SK-N-SH (cell line): ENCODE measurements around the gene CHST1. TPM values are rescaled to one million over a fixed set of nuclear protein-coding genes. Genes with fewer than 3 reads are reported as not detected.

Source experiments
- CTCF ChIA-PET: fragments of 300-600, 350-600 bp; formaldehyde crosslinking; extraction: SDS; loops from one replicate; lab custom pipeline; 2021; lab: Yijun Ruan, JAX
- POLR2A ChIA-PET: fragments of 350-600 bp; sonication (Branson Sonifier 250); formaldehyde crosslinking; extraction: SDS; loops from one replicate; lab custom pipeline; 2020; ENCODE audit warnings: antibody characterized with exemption, inconsistent platforms; lab: Yijun Ruan, JAX
- DNase-seq: peaks from one replicate; pipeline ENCODE4 v3.0.0; 2012
- H2AFZ ChIP-seq: fragments of 200-600 bp; sonication (generic); 2 replicates; pipeline ENCODE4 v1.8.1; 2016; ENCODE audit warnings: antibody characterized with exemption, mild to moderate bottlenecking, low read depth
- H3F3A ChIP-seq: fragments of 200-600 bp; sonication (generic); replicated peaks from 2 replicates; pipeline ENCODE3; 2016; ENCODE audit warnings: antibody characterized with exemption, mild to moderate bottlenecking; ENCODE audit not compliant: insufficient read depth
- H3K27ac ChIP-seq, 2 experiments: fragments of 200-500 bp in 1 of 2; fragments of 200-600 bp in 1 of 2; sonication (Bioruptor generic) in 1 of 2; sonication (generic), shearing (Covaris generic) in 1 of 2; 2 replicates each; pipeline versions ENCODE4 v1.5.1 to v1.6.1; 2014 to 2016; ENCODE audit warnings: low read depth in 2 of 2, inconsistent platforms in 1 of 2, low read length in 1 of 2, mild to moderate bottlenecking in 1 of 2, mixed read lengths in 1 of 2
- H3K27me3 ChIP-seq: fragments of 200-600 bp; sonication (generic), shearing (Covaris generic); 2 replicates; pipeline ENCODE4 v1.6.1; 2016; ENCODE audit warnings: mixed run types; ENCODE audit not compliant: insufficient read depth
- H3K36me3 ChIP-seq, 2 experiments: fragments of 200-500 bp in 1 of 2; fragments of 200-600 bp in 1 of 2; sonication (Bioruptor generic) in 1 of 2; sonication (generic) in 1 of 2; replicated peaks in 1 of 2; 2 replicates each; pipeline versions ENCODE3 to v1.5.1; 2014 to 2016; ENCODE audit warnings: low read length in 1 of 2, mild to moderate bottlenecking in 1 of 2; ENCODE audit not compliant: insufficient read depth in 2 of 2, control insufficient read depth in 1 of 2
- H3K4me1 ChIP-seq, 2 experiments: fragments of 200-500 bp in 1 of 2; fragments of 200-600 bp in 1 of 2; sonication (Bioruptor generic) in 1 of 2; sonication (generic), shearing (Covaris generic) in 1 of 2; 2 replicates each; pipeline versions ENCODE4 v1.5.1 to v1.6.1; 2014 to 2016; ENCODE audit warnings: low read depth in 1 of 2, low read length in 1 of 2, mixed run types in 1 of 2; ENCODE audit not compliant: insufficient read depth in 2 of 2, control insufficient read depth in 1 of 2
- H3K4me2 ChIP-seq: fragments of 200-600 bp; sonication (generic), shearing (Covaris generic); 2 replicates; pipeline ENCODE4 v1.6.1; 2017; ENCODE audit warnings: mixed run types
- H3K4me3 ChIP-seq, 2 experiments: fragments of 200-500 bp in 1 of 2; fragments of 200-600 bp in 1 of 2; sonication (Bioruptor generic) in 1 of 2; sonication (generic), shearing (Covaris generic) in 1 of 2; 2 replicates each; pipeline versions ENCODE4 v1.5.1 to v1.8.1; 2014 to 2016; ENCODE audit warnings: low read depth in 2 of 2, inconsistent platforms in 1 of 2, low read length in 1 of 2, mild to moderate bottlenecking in 1 of 2, mixed read lengths in 1 of 2, moderate library complexity in 1 of 2
- H3K79me2 ChIP-seq: fragments of 200-600 bp; sonication (generic); 2 replicates; pipeline ENCODE4 v1.8.1; 2017; ENCODE audit warnings: mild to moderate bottlenecking; ENCODE audit not compliant: insufficient read depth
- H3K9ac ChIP-seq: fragments of 200-600 bp; sonication (generic); 2 replicates; pipeline ENCODE4 v1.6.1; 2017; ENCODE audit warnings: mixed run types
- H3K9me2 ChIP-seq: fragments of 200-600 bp; sonication (generic); 2 replicates; pipeline ENCODE4 v1.6.1; 2017; ENCODE audit warnings: mixed run types
- H3K9me3 ChIP-seq: fragments of 200-600 bp; sonication (generic); 2 replicates; pipeline ENCODE4 v1.6.1; 2017; ENCODE audit warnings: mixed run types, mild to moderate bottlenecking, moderate library complexity
- H4K20me1 ChIP-seq: fragments of 200-600 bp; sonication (generic); 2 replicates; pipeline ENCODE4 v1.6.1; 2017; ENCODE audit warnings: mild to moderate bottlenecking, mixed run types; ENCODE audit not compliant: insufficient read depth
- ELF1 ChIP-seq: IDR thresholded peaks from 2 replicates; pipeline ENCODE4 v1.4.0; 2012
- EP300 ChIP-seq, 2 experiments: IDR thresholded peaks; 2 replicates each; pipeline versions ENCODE4 v1.4.0 to v1.6.1; 2012; ENCODE audit warnings: borderline replicate concordance in 1 of 2, low read depth in 1 of 2, low read length in 1 of 2
- FOXJ3 ChIP-seq: sonication (generic); formaldehyde crosslinking; IDR thresholded peaks from 2 replicates; pipeline ENCODE4 v1.5.1; 2020; ENCODE audit warnings: mild to moderate bottlenecking, missing genetic modification reagents
- MXI1 ChIP-seq: IDR thresholded peaks from 2 replicates; pipeline ENCODE4 v1.6.1; 2012; ENCODE audit warnings: mild to moderate bottlenecking, low read depth, low read length, improper control_type of control experiment
- PBX3 ChIP-seq: IDR thresholded peaks from 2 replicates; pipeline ENCODE4; 2012
- POLR2AphosphoS5 ChIP-seq: IDR thresholded peaks from 2 replicates; pipeline ENCODE4 v1.6.1; 2012; ENCODE audit warnings: low read depth, low read length
- RAD21 ChIP-seq: IDR thresholded peaks from 2 replicates; pipeline ENCODE4 v1.6.1; 2012; ENCODE audit warnings: mild to moderate bottlenecking, low read length
- RCOR1 ChIP-seq: fragments of 150-350 bp; IDR thresholded peaks from 2 replicates; pipeline ENCODE4 v1.6.1; 2017; ENCODE audit warnings: antibody characterized with exemption, low read length
- REST ChIP-seq: IDR thresholded peaks from 2 replicates; pipeline ENCODE4 v1.6.1; 2012; ENCODE audit warnings: mild to moderate bottlenecking, low read depth, low read length, moderate library complexity
- SMC3 ChIP-seq: IDR thresholded peaks from 2 replicates; pipeline ENCODE4 v1.6.1; 2012; ENCODE audit warnings: low read depth, low read length, improper control_type of control experiment
- USF1 ChIP-seq: IDR thresholded peaks from 2 replicates; pipeline ENCODE4 v1.4.0; 2012; ENCODE audit warnings: low read depth, borderline replicate concordance
- ZBTB33 ChIP-seq: IDR thresholded peaks from 2 replicates; pipeline ENCODE4 v1.4.0; 2012; ENCODE audit warnings: low read depth, borderline replicate concordance
- WGBS: methylation state at CpG from one replicate; pipeline ENCODE4 v1.1.6; 2017; ENCODE audit warnings: low lambda C conversion rate; 5-methylcytosine and 5-hydroxymethylcytosine counted together
- polyA plus RNA-seq, 3 experiments: library from polyadenylated mRNA; depleted of rRNA; stranded (reverse); fragments of >200 nt; gene quantifications; 2 replicates each; pipeline ENCODE4 v1.2.3, GENCODE V29; 2012
- TF ChIP-seq, protein P1 (sequence below): IDR thresholded peaks from 2 replicates; pipeline ENCODE4 v1.4.0; 2012; ENCODE audit warnings: low read depth

The CHST1 gene
- polyA plus RNA-seq, 1 of the 3 experiments (the other 2 are of a cell fraction), result 4.9 TPM

DNA sequence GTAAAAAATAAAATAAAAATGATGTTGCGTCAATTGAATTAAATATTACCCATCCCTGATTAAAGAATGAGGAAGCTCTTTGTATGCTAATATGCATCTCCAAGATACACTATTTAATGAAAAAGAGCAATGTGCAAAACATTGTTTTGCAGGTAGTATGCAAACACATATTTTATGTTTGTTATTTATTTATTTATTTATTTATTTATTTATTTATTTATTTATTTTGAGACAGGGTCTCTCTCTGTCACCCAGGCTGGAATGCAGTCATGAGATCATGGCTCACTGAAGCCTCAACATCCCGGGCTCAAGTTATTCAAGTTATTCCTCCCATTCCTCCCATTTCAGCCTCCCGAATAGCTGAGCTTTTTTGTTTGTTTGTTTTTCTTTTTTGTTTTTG is 7.2 kb upstream of the CHST1 start (continued):
- TF ChIP-seq REST (no peak), EP300 (IDR thresholded peaks at IDR 0.05; ENCODE audit: borderline replicate concordance in 1 of 2, low read depth in 1 of 2, low read length in 1 of 2) (no peak)

DNA sequence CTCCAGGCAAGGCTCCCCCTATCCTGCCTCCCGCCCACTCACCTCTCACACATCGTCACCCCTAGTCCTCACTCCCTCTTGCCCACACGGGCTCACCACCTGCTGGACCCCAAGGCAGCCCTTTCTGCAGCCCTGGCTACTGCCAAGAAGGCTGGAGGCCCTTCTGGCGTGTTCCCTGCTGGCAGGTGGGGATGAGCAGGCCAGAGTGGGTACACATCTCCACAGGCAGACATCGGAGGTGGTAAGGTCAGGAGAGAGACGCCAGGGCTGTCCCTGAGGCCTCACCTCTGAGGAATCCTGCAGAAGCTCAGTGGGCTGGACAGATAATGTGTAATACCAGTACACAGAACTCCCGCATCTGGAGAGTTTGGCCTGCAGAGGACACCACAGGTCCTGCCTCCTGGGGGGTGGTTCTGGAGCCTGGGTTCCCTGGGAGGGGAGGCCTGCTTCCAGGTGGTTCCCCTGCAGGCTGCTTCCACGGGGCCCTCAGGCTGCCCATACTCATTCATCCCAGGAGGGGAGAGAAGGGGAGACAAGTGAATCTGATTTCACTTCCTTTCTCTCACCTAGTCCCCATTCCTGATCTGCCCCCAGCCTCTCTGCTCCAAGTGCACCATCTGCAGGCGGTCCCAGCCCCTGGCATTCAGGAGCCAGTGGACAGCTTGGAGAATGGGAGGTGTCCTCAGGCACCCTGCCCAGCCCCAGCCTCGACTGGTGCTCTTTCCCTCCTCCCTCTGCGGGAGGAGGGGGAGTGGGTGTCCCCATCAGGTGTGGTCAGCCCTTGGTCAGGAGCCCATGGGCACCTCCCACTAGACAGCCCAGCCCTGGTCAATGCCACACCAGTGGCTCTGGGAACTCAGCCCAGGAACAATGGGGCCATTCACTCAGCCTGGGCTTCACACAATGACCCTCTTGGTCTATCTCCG is 6.1 kb upstream of the CHST1 start:
- no peaks in the 10 kb centered on the region for H3K36me3 ChIP-seq
- TF ChIP-seq RCOR1, result no peak
- no peak for TF ChIP-seq SMC3
- no peak for TF ChIP-seq RAD21
- no peak for TF ChIP-seq POLR2AphosphoS5
- TF ChIP-seq PBX3, result no peak
- TF ChIP-seq USF1, result no peak
- TF ChIP-seq FOXJ3 (CRISPR knock-in tag), result no peak
- no peak for TF ChIP-seq ZBTB33
- TF ChIP-seq MXI1, result no peak
- no peak for TF ChIP-seq ELF1
- TF ChIP-seq, protein P1, sequence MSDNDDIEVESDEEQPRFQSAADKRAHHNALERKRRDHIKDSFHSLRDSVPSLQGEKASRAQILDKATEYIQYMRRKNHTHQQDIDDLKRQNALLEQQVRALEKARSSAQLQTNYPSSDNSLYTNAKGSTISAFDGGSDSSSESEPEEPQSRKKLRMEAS, result no peak
- H3K27ac ChIP-seq, result no peak overlapping the region
- ChIA-PET CTCF (interaction anchor here (1.3 kb wide), 1 partner anchor 100 kb away, joined by 4 read pairs; no protein-coding TSS in a partner anchor), POLR2A (no interaction called here)
- H3K27me3 ChIP-seq, result no peaks in the 10 kb centered on the region; the same call in 1 of the 2 replicates
- no peak overlapping the region for H3K9ac ChIP-seq
- H3K4me3 ChIP-seq, result no peak overlapping the region
- H4K20me1 ChIP-seq, result no peaks in the 10 kb centered on the region
- no peaks in the 10 kb centered on the region for H3K4me1 ChIP-seq
- no peak for DNase-seq
- 74% methylated on average over 10 of the region's 12 CpGs for WGBS
- no peak overlapping the region for H3K4me2 ChIP-seq
- no peaks in the 10 kb centered on the region for H3F3A ChIP-seq
- no peaks in the 10 kb centered on the region for H3K9me2 ChIP-seq
- no peaks in the 10 kb centered on the region for H3K9me3 ChIP-seq
- H3K79me2 ChIP-seq, result no peaks in the 10 kb centered on the region
- no peak overlapping the region for H2AFZ ChIP-seq
